Caki2 (cell line): ENCODE results near the gene KIF3A. TPM values are rescaled to one million over a fixed set of nuclear protein-coding genes. Genes with fewer than 3 reads are reported as not detected.
A peak's percentile ranks its signal among the peaks of the same experiment; 100 is the strongest.

Source experiments
- DNase-seq: peaks from one replicate; pipeline ENCODE4 v3.0.0-alpha.2; 2015; ENCODE audit warnings: low read depth
- in situ Hi-C: cut with HindIII; loops from 2 replicates; pipeline ENCODE4 v1.10.0; 2016; ENCODE audit warnings: low sequenced_read_pairs, low pct_unique_long_range_greater_than_20kb, mixed read lengths
- total RNA-seq: library from RNA; depleted of rRNA; stranded (reverse); fragments of >200 nt; shearing (Covaris generic); gene quantifications from 2 replicates; pipeline ENCODE4 v1.2.3, GENCODE V29; 2014; ENCODE audit warnings: low replicate concordance; rRNA removed

The KIF3A gene
- 0.49 and 2.1 TPM in 2 replicates for total RNA-seq

- peak; percentile 92 for DNase-seq
- in situ Hi-C loops, result no loop called here
Observed at GRCh38 chr5:132736853-132737833, at the start of gene KIF3A. KIF3A (minus strand) TSS chr5:132737546; CDS start chr5:132737419, 127 bp downstream.

- DNase-seq, result no peak
- in situ Hi-C loops, result no loop called here
Observed at GRCh38 chr5:132787076-132787475, 49.7 kb upstream of the KIF3A start.

- in situ Hi-C loops, result no loop called here
- DNase-seq, result no peak
Observed at GRCh38 chr5:132785864-132786263, 48.5 kb upstream of the KIF3A start.

DNA sequence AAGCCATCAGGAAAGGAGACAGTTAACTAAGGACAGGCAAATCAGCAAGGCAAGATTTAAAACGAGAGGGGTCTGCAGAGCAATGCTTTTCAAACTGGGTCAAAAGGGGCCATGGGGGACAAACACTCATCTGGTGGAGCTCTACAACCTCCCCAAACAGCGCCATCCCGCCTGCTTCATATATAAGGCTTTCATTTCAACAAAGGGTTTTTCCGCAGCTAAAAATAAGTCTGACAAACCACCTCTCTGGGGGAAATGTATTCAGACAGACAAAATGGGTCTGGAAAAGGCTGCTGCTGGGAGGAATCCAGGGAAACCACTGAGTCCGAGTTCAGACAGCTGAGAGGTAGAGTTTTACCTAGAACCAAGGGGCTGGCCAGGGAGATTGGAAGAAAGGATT lies 48.0 kb upstream of the KIF3A start:
- in situ Hi-C loops, result no loop called here
- DNase-seq, result no peak

DNA sequence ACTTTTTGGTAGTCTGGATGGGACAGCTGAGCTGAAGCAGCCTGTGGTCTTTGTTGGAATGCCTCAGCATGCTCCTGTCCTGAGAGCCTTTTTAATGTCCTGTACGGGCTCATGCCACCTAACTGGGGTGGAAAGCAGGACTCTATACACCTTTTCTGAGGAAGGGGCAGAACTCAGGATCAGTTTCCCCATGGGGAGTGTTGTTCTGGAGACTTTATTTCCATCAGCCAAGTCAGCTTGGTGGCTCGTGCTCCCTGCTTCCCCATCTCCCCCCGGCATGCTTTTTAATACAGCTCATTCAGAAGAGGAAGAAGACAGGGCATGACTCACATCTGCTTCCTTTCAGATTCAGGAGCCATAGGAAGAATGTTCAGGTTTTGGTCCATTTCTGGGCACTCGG lies 44.8 kb upstream of the KIF3A start:
- no peak for DNase-seq
- in situ Hi-C loops, result no loop called here

DNA sequence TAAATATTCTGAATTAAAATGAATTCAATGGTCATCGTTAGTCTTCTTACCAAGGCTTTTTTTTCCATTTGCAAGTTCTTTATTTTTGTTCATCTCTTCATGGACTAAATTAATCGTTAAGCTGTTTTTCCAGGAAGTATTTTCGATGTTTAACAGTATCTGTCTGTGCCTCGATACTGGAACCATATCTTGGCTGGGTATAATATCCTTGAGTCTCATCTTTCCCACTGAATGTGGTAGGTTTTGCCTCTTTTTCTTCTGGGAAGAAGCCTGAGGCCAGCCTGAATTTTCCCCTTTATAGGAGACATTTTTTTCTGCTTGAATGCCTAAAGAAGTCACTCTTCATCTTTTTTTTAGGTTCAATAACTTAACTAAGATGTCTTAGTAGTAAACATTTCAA lies 43.7 kb upstream of the KIF3A start:
- no peak for DNase-seq
- in situ Hi-C loops, result no loop called here

DNA sequence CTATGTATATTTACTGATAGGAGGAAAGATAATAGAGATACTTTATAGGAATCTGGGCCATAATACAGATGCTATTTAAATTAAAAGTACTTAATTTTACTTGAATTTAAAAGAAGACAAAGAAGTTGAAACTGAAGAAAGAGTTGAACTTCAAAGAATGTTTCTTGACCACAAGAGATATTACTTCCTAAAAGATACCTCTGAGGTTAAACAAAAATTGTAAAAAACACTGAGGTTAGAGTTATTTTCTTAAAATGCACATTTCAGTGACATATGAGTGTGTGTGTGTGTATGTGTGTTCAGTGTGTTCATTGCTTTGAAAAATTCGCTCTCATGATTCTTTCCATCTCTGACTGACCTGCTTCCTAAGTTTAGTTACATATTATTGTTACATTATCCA lies 43.2 kb upstream of the KIF3A start:
- no peak for DNase-seq
- in situ Hi-C loops, result no loop called here

GRCh38 chr5:132779961-132780360 lies 42.6 kb upstream of the KIF3A start:
- in situ Hi-C loops, result no loop called here
- DNase-seq, result no peak

DNA sequence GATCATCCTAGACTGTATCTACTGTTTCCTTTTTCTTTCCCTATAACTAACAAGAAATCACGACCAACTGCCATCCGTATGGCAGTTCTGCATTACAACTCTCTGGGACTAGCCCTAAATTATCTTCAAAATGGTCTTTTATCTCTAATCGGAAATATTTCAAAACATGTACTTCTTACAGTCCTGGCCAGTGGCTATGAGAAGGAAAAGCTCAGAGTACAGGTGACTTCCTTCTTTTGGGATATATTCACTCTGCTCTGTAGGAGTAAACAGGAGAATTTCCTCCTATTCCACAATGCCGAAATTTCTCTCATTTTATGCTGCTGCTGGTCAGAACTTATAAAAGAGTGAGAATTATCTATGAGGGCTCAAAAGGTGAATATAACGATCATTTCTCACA lies 41.5 kb upstream of the KIF3A start:
- in situ Hi-C loops, result no loop called here
- no peak for DNase-seq

DNA sequence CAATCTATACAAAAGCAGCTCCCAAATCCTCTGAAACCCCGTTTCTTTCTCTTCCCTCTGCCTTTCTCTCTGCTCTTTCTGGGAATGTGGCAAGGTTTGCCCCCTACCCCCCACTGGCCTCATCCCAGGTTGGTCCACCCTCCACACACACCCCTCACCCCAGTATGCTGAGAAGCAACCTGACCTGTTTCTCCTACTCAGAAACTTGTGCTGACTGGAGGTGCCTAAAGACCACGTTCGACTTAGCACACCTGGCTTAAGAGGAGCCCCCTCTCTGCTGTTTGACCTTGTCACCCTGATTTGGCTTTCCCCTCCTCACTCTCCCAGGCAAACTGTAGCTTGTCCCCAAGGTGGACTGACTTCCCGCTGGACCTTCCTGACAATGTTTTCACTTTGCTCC lies 40.8 kb upstream of the KIF3A start:
- in situ Hi-C loops, result no loop called here
- DNase-seq, result no peak

- in situ Hi-C loops, result no loop called here
- no peak for DNase-seq
Observed at GRCh38 chr5:132777209-132778069, 40.1 kb upstream of the KIF3A start, which contains the start of gene SEPTIN8. SEPTIN8 (minus strand) TSS chr5:132777239; CDS start chr5:132777137, 102 bp downstream.

- DNase-seq, result no peak
- in situ Hi-C loops, result no loop called here
Observed at GRCh38 chr5:132776938-132777208, 39.5 kb upstream of the KIF3A start.

DNA sequence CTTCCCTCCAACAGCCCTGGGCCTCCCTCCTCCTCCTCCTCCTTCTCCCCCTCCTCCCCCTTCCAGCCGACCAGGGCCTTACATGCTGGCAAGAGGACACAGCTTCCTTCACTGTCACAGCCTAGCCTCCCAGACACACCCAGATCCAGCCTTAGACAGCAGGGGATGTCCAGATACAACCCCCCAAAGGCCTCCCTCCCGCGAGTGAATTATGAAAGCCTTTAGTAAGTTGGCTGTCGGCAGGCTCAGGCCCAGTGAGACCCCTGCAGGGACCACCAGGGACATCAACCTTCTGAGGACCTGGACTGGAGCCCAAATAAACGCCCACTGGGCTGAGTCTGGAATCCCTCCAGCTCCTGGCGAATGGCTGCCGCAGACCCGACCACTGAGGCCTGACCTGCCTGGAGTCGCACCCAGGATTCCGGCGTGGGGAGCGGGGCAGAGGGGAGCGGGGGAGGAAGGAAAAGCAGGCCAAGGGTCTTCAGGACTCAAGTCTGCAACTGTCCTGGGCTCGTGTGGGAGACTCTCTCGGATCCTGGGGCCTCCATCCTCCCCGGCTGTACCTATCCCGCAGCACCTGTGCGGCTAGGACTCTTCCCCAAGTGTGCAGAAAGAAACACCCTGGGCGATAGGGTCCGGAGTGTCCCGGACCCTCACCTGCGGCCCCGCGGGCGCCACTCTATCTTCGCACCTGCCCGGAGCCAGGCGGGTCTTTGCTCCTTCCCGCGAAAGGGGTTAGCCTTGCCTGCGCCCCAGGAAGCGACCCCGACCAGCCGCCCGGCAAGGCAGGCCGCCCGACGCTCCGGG lies 39.0 kb upstream of the KIF3A start:
- in situ Hi-C loops, result no loop called here
- DNase-seq, result peak; percentile 43

DNA sequence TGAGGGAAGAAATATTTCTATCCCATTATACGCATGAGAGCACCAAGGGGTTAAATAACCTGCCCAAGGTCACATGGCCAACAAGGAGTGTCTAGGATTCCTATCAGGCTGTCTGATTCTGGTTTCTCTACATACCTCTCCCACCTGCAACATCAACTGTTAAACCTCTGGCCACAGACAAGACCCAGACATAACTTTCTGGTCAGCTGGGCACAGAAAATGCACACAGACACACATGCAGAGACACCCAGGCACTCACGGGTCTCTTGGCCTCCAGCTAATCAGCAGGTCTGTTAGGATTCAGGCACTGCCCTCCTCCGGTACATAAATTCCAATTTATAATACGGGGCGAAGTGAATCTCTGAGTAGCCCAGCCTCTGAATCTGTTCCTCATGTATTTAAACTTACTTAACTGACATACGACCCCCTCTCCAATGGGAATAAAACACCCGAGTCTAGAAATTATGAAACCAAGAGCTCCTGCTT lies 38.2 kb upstream of the KIF3A start:
- in situ Hi-C loops, result no loop called here
- peak; percentile 60 for DNase-seq

DNA sequence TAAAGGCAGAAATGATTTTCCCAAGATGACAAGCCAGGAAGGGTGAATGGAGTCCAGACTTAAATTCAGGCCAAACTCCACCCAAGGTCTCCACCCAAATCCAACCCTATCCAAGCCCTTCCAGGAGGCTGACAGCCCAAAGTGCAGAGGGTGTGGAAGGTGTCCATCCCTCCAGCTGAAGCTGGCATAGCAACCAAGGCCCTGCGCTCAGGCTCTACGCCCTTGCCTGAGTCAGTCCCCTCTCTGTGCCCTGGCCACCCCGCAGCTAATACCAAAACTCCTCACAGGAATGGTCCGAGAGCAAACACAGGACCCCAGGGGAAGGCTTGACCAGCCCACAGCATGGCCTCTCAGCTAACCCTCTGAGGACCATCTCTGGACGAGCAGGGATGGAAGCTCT lies 37.5 kb upstream of the KIF3A start:
- in situ Hi-C loops, result no loop called here
- no peak for DNase-seq

DNA sequence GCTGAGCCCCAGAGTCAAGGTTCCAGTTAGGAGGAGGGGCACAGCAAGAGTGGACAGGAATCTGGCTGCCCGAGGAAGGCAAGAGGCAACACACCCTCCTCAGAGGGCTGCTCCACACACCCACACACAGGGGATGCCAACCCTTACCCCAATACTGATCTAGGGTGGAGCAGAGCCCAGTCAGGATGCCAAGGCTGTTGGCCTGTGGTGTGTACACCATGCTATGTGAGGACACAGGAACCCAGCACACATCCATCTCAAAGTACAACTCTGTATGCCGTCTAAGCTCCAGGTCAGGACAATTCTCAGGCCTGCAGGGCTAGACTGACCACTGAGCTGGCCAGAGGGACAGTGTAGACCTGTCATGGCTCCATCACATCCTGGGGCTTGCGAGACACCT lies 37.1 kb upstream of the KIF3A start:
- in situ Hi-C loops, result no loop called here
- DNase-seq, result no peak

GRCh38 chr5:132773601-132774355 lies 36.4 kb upstream of the KIF3A start:
- no peak for DNase-seq
- in situ Hi-C loops, result no loop called here

DNA sequence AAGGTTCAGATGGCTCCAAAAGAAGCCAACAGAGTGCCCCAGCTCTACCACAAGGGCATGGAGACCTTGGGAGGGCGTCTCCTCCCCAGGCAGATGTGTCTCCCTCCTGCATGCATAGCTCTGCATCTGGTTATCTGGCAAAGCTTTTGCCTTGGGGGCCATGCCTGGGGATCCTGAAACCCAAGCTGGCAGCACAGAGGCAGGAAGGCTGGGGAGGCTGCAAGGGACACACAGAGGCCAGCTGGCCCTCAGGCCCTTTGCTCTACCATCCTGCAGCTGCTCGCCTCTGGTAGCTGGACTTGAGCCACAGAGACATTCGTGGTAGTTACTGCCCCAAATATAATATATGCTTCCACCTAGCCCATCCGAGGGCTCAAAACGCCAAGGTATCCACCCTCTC lies 35.8 kb upstream of the KIF3A start:
- in situ Hi-C loops, result no loop called here

More for the DNA sequence above, 35.8 kb upstream of the KIF3A start:
- DNase-seq, result no peak
